Ovary (tissue), 3 donors: ENCODE results near the gene DSEL.

ENCODE experiments used
- CTCF ChIP-seq, 3 donors: fragments of 450-650 bp in 2 of 3; fragments of 200-600 bp in 1 of 3; IDR thresholded peaks; one replicate each; pipeline versions ENCODE4 v1.5.1 to v1.8.0; 2016 to 2022; ENCODE audit warnings: antibody characterized with exemption in 3 of 3, mild to moderate bottlenecking in 1 of 3
- EP300 ChIP-seq: sonication (generic); formaldehyde crosslinking; IDR thresholded peaks from one replicate; pipeline ENCODE4 v1.6.1; 2017; ENCODE audit warnings: antibody characterized with exemption
- POLR2A ChIP-seq: fragments of 450-650 bp; IDR thresholded peaks from one replicate; pipeline ENCODE4 v1.6.1; 2017; ENCODE audit warnings: antibody characterized with exemption, mild to moderate bottlenecking, moderate library complexity
- donor health status: DM: no; HTN: no; CAD: no.

- no peak for TF ChIP-seq CTCF (IDR thresholded peaks at IDR 0.05)
- TF ChIP-seq POLR2A = no peak
- no peak for TF ChIP-seq EP300
These were observed 15.9 kb downstream of the DSEL start for GRCh38 chr18:67500522-67501205.
